ENCODE results near the gene SLC26A1.

The SLC26A1 gene

GRCh38 chr4:998096-998691 lies 5.0 kb upstream of the SLC26A1 start:
- no peak for DNase-seq

- DNase-seq = no peak
These were observed 4.3 kb upstream of the SLC26A1 start for GRCh38 chr4:997375-998071.

- no peak for DNase-seq
These were observed 3.8 kb upstream of the SLC26A1 start for GRCh38 chr4:996997-997374.

- DNase-seq = no peak
These were observed 3.1 kb upstream of the SLC26A1 start for GRCh38 chr4:996030-996996.

- DNase-seq = no peak
These were observed 2.3 kb upstream of the SLC26A1 start for GRCh38 chr4:995311-996026.

GRCh38 chr4:992297-993110 lies 700 bp downstream of the SLC26A1 start:
- no peak for DNase-seq

GRCh38 chr4:991451-992296 lies 1.5 kb downstream of the SLC26A1 start:
- peak; percentile 14 for DNase-seq

- DNase-seq = peak; percentile 12
These were observed 2.3 kb downstream of the SLC26A1 start for GRCh38 chr4:990746-991367.

GRCh38 chr4:989722-990471 lies 3.3 kb downstream of the SLC26A1 start:
- peak; percentile 13 for DNase-seq

GRCh38 chr4:988726-989721 lies 4.2 kb downstream of the SLC26A1 start:
- peak; percentile 14 for DNase-seq

- DNase-seq = peak; percentile 15
These were observed 5.3 kb downstream of the SLC26A1 start for GRCh38 chr4:987624-988513.

GRCh38 chr4:986879-987623 lies 6.2 kb downstream of the SLC26A1 start, which contains the start of gene IDUA:
Gene IDUA (plus strand): TSS chr4:987044. CDS start chr4:987085, 41 bp downstream.
- DNase-seq = peak; percentile 91

- no peak for DNase-seq
These were observed 6.8 kb downstream of the SLC26A1 start for GRCh38 chr4:986428-986878.

GRCh38 chr4:985123-985830 lies 7.9 kb downstream of the SLC26A1 start:
- peak; percentile 74 for DNase-seq

GRCh38 chr4:984336-985054 lies 8.7 kb downstream of the SLC26A1 start:
- DNase-seq = no peak
